Stimulated activated CD4-positive, alpha-beta T cell treated with anti-CD3 and anti-CD28 coated beads, Interleukin-1b, Interleukin-23, amount 100 ng/mL, for 4 hours (primary cell): ENCODE results near the gene LZTR1.
"Not testable (repeated sequence)": the region's sequence is repeated elsewhere in the genome, so short reads cannot be mapped to it uniquely, and the experiment has no call there.

Source experiments
- DNase-seq, 2 donors: peaks; one replicate each; pipeline ENCODE4 v3.0.0-alpha.2; 2020; ENCODE audit warnings: low read depth in 2 of 2

LZTR1 gene

GRCh38 chr22:20981787-20982562 is at the start of gene LZTR1:
LZTR1 (plus strand) TSS chr22:20982297; CDS start chr22:20982372, 75 bp downstream.
- DNase-seq = peak; percentile 47 to 69

GRCh38 chr22:20933910-20934309 is 48.2 kb upstream of the LZTR1 start:
- DNase-seq = no peak

- not testable (repeated sequence) for DNase-seq
Observed at GRCh38 chr22:20935049-20935448, 47.0 kb upstream of the LZTR1 start.

- not testable (repeated sequence) for DNase-seq
Observed at GRCh38 chr22:20935780-20936539, 46.1 kb upstream of the LZTR1 start.

- no peak for DNase-seq
Observed at GRCh38 chr22:20937031-20937793, 44.9 kb upstream of the LZTR1 start.

- DNase-seq = no peak
Observed at GRCh38 chr22:20937794-20938671, 44.1 kb upstream of the LZTR1 start.

GRCh38 chr22:20939457-20940185 is 42.5 kb upstream of the LZTR1 start:
- DNase-seq = not testable (repeated sequence)

GRCh38 chr22:20940186-20940651 is 41.9 kb upstream of the LZTR1 start:
- no peak for DNase-seq

GRCh38 chr22:20940904-20941385 is 41.2 kb upstream of the LZTR1 start:
- DNase-seq = no peak

GRCh38 chr22:20942203-20942902 is 39.7 kb upstream of the LZTR1 start:
- not testable (repeated sequence) for DNase-seq

- no peak for DNase-seq
Observed at GRCh38 chr22:20943104-20943933, 38.8 kb upstream of the LZTR1 start.

- DNase-seq = no peak
Observed at GRCh38 chr22:20944042-20944441, 38.1 kb upstream of the LZTR1 start.

- no peak for DNase-seq
Observed at GRCh38 chr22:20945578-20945934, 36.5 kb upstream of the LZTR1 start.

GRCh38 chr22:20946080-20946986 is 35.8 kb upstream of the LZTR1 start:
- no peak for DNase-seq

- no peak for DNase-seq
Observed at GRCh38 chr22:20946991-20947390, 35.1 kb upstream of the LZTR1 start.

- DNase-seq = no peak
Observed at GRCh38 chr22:20948450-20948849, 33.6 kb upstream of the LZTR1 start.

GRCh38 chr22:20948989-20949388 is 33.1 kb upstream of the LZTR1 start:
- DNase-seq = no peak

GRCh38 chr22:20949698-20950183 is 32.4 kb upstream of the LZTR1 start:
- no peak for DNase-seq
